ENCODE data around the gene MPPE1.
A peak's percentile ranks its signal among the peaks of the same experiment; 100 is the strongest.
"Not testable (repeated sequence)": the region's sequence is repeated elsewhere in the genome, so short reads cannot be mapped to it uniquely, and the experiment has no call there.

Gene MPPE1

DNA sequence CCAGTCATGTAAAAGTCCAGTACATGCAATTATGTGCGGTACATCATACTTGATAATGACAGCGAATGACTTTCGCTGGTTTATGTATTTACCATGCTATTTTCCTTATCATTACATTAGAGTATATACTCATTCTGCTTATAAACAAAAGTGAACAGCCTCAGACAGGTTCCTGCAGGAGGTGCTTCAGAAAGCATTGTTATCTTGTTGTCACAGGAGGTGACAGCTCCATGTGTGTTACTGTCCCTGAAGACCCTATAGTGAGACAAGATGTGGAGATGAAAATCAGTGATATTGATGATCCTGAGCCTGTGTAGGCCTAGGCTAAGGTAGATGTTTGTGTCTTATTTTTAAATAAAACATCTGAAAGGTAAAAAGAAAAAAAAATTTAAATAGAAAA, 15.3 kb upstream of the MPPE1 start:
- no peak for DNase-seq

DNA sequence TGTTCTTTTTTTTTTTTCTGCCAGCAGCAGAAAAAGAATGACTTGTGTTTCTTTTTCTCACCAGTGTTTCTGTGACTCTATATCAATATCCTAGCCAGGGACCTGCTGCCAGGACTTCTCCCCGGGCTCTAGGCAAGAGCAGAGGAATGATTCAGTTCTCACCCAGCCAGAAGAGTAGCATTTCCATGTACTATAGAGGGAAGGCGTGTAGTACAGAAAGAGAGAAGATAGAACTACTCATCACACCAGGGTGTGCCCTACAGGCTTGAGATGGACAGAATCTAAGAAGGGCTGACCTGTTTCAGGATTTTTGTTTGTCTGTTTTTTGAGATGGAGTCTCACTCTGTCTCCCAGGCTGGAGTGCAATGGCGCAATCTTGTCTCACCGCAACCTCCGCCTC, 11.4 kb upstream of the MPPE1 start:
- not testable (repeated sequence) for DNase-seq

DNA sequence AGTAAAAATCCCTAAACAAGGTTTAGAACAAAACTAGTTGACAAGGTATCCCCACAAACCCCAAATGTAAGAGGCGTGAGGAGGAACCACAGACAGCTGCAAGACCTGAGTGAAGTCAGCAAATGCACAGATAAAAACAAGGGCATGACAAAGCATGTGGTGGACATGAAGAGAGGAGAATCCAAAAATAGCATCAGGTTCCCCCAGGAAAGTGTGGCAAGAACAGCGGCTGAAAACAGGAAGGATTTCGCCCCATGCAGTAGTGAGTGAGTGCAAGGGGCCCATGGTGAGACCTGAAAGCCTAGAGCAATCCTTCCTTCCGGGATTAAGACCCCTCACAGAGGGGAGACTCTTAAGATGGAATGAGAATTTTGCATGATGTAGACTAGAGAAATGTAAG, 8.8 kb upstream of the MPPE1 start:
- DNase-seq, result peak; percentile 57

DNA sequence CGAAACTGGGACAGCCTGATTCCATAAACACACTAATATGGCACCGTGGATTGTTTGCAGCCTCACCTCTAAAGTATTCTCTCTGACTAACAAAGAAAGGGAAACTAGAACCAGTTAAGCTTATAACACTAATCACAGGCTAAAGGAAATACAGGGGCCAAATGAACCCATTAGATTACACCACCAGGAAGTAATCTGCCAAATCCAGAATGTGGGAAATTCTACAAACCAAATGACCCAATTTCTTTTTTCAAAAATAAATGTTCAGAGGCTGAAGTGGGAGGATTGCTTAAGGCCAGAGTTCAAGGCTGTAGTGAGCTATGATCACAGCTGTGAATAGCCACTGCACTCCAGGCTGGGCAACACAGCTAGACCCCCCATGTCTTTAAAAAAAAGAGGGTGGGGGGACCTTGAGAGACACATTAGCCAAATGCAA, 1.5 kb upstream of the MPPE1 start:
- DNase-seq, result peak; percentile 52

DNA sequence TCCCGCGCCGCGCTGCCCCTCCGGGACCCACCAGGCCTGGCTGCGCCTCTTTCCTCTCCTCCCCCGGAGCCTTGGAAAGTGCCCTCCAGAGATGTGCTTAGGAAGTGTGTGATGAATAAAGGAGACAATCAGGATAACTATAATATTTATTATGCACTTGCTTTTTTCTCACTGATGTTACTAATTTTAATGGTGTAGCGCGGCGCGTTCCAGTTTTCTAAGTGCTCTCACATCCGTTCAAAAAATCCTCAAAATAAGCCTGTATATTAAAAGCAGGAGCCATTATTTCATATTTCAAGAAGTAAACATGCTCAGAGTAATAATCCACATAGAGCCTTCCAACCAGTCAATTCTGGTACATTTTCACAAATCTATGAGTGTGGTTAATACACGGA, 941 bp upstream of the MPPE1 start:
- peak; percentile 52 for DNase-seq

DNA sequence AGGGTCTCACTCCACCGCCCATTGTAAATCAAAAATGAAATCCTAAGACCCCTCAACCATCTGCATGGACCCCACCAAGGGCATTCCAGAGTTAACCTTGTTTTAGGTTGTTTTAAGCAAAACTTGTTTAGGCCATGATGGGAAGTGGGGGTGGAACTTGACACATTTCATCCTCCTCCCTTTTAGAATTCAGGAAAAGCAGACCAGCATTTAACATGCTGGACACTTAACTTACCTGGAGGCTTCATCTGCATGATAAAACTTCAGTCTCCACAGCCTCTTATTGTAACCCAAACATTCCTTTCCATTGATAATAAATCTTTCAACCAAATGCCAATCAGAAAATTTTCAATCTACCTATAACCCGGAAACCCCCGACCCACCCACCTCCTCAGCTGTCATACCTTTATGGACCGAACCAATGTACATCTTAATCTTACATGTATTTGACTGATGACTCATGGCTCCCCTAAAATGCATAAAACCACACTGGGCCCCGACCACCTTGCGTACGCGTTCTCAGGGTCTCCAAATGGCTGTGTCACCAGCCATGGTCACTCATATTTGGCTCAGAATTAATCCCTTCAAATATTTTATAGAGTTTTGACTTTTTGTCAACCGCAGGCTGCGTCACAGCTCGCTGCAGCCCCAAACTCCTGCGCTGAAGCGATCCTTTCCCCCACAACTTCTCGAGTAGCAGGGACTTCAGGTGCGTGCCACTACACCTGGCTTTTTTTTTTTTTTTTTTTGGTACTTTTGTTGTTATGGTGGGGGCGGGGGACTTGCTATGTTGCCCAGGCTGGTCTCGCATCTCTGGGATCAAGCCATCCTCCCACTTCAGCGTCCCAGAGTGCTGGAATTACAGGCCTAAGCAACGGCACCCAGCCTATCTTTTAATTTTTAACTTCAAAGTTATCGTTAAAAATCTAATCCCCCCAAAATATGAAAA, 917 bp downstream of the MPPE1 start:
- DNase-seq, result no peak

DNA sequence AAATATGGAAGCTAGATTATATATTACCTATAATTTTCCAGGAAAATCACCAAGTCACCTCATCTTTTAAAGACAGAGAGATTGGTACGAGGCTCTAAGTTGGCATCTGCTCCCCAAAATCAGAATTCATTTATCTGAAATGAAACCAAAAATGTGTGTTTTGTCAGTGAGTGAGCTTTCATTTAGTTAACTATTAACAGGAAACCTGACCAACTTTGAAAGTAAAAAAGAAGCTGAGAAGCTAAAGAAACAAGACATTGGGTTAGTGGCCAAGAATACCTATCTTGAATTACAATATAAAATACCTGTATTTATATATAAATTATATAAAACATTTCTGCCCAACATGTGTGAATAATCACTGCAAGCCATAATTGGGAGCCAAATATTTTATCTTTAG, 1.9 kb downstream of the MPPE1 start:
- DNase-seq, result no peak

DNA sequence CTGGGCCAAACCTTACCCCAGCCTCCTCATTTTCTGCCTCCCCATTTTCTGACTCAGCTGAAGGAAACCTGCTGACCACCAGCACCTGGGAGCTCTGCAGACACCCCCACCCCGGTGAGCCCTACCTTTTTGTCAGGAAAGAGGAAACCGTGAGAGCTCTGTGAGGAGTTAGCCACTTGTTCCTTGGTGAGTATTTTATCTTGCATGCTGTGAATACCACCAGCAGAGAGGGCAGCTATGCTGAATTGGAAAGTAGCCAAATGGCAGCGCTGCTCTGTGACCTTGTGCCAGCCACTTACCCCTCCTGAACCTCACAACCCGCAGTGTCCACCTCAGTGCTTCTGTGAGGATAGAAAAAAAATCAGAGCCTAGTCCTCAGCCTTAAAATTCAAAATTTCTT, 2.5 kb downstream of the MPPE1 start:
- no peak for DNase-seq

DNA sequence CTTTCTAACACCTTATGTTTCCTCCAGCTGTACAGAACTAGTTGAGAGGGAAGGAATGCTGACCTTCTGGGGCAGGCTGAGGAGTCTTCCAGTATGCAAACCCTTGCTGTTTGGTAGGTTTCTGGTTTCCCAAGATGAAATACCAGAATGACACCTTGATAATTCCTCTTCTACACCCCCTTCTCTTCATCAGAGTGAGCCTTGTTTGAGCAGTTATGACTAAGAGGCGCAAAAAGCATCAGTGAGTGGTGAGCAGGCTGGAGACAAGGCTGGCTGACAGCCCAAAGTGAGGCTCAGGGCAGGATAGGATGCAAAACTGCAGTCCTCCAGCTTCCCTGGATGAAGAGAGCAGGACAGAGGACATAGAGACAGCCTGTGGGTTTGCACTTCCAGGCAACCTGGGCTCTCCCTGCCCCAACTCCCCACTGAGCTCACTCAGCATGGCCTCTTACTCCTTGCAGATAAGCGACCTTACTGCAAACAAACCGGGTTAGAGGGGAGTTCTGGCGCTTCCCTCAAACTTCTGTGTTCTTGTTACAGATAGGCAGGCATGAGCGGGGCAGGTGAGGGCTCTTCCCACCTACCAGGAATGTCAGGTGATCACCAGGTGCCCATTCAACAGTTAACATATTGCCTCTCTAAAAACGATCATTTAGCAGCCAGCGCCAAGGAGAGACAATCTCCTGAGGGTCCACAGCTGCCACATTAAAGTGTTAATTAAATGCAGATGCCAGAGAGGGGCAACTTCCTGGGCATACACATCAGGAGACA, 5.4 kb downstream of the MPPE1 start:
- DNase-seq, result no peak

DNA sequence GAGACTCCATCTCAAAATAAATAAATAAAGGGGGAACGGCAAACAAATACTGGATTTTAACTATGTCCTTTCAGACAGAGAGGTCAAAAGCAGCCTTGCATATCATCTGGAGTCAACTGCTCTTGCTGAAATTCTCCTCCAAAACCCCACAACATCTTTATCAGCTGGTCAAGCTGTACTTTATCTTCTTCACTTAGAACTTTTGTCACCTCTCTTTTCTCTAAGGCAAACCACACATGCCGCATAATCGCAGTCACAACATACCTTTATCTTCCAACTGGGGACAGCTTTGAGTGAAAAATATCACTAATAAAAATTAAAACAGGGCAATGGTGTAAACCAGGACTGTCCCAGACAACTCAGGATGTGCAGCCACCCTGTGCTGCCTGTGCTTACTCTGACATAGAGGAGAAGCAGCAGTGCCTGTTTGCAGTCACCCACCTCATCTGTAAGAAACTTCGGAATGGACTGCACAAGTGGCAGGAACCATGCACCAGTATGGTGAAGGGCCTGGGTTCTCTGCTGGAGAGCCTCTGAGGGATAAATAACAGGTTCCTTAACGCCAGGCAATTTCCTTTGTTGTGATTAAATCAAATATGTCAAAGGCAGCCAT, 6.2 kb downstream of the MPPE1 start:
- DNase-seq, result peak; percentile 81

DNA sequence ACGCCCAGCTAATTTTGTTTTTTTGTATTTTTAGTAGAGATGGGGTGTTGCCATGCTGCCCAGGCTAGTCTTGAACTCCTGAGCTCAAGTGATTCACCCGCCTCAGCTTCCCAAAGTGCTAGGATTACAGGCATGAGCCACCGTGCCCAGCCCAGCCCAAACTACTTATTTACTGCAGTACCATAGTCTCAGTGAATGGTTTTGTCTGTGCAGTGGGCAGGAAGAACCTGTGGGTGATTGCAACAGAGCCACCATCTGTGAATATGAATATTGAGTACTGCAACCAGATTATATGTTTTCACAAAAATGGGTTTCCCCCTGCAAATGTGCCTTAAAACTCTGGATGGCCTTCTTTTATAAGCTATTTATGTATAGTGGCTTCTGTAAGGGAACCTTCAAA, 9.1 kb downstream of the MPPE1 start:
- no peak for DNase-seq

DNA sequence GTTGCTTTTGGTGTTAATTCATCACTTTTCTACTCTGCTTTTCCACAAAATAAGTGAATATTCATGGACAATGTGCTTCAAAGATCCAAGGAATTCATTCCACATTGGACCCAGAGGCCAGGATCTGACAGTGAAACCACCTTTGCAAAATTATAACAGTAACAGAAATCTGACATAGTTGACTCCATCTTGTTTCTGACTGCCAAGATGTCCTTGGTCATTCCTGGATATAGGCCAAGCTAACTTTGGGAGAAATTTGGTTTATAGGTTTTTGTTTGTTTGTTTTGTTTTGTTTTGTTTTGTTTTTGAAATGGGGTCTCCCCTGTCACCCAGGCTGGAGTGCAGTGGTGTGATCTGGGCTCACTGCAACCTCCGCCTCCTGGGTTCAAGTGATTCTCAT, 10.3 kb downstream of the MPPE1 start:
- no peak for DNase-seq

DNA sequence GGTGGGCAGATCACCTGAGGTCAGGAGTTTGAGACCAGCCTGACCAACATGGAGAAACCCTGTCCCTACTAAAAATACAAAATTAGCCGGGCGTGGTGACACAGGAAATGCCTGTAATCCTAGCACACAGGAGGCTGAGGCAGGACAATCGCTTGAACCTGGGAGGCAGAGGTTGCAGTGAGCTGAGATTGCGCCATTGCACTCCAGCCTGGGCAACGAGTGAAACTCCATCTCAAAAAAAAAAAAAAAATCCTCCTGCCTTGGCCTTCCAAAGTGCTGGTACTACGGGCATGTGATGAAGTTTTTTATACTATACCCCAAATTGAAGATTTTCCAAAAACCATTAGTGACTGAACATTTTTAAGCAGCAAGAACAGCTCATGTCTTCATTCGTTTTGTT, 15.7 kb downstream of the MPPE1 start:
- DNase-seq, result not testable (repeated sequence)

DNA sequence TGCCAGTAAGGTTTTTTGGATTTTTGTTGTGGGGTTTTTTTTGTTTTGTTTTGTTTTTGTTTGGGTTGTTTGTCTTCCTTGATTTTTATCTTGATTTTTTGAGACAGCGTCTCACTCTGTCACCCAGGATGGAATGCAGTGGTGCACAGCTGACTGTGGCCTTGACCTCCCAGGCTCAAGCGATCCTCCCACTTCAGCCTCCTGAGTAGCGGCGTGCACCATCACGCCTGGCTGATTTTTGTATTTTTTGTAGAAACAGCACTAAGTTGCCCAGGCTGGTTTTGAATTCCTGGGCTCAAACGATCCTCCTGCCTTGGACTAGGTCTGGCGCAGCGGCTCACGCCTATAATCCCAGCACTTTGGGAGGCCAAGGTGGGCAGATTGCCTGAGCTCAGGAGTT, 16.4 kb downstream of the MPPE1 start:
- no peak for DNase-seq

DNA sequence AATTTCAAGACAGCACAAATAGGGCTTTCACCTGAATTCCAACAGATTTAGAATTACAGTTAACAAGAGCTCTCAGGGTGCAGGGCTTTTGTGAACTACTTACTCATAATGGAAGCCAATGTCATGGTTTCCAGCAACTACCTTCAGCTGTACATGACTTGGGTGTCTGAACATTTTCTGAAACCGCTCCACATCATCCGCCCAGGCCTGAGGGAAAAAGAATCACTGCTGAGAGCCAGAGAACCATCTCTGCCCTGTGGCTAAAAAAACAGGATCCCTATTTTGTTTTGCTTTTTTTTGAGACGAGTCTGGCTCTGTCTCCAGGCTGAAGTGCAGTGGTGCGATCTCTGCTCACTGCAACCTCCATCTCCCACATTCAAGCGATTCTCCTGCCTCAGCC, 18.8 kb downstream of the MPPE1 start:
- no peak for DNase-seq

DNA sequence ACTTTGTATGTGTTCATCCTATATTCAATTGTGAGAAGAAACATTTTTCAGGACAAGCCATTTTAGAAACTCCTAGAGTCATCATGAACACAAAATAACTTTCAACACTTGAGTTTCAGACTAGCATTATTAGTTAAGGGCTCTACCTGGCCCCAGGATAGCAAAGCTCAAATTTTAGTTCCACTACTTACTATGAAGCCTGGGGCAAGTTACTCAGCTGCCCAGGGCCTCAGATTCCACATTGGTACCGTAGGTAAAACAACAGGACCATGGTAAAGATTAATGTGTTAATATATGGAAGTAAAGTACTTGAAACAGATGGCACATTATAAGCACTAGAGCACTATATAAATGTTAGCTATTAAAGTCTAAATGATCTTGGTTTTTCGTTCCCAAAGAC, 19.4 kb downstream of the MPPE1 start:
- no peak for DNase-seq

DNA sequence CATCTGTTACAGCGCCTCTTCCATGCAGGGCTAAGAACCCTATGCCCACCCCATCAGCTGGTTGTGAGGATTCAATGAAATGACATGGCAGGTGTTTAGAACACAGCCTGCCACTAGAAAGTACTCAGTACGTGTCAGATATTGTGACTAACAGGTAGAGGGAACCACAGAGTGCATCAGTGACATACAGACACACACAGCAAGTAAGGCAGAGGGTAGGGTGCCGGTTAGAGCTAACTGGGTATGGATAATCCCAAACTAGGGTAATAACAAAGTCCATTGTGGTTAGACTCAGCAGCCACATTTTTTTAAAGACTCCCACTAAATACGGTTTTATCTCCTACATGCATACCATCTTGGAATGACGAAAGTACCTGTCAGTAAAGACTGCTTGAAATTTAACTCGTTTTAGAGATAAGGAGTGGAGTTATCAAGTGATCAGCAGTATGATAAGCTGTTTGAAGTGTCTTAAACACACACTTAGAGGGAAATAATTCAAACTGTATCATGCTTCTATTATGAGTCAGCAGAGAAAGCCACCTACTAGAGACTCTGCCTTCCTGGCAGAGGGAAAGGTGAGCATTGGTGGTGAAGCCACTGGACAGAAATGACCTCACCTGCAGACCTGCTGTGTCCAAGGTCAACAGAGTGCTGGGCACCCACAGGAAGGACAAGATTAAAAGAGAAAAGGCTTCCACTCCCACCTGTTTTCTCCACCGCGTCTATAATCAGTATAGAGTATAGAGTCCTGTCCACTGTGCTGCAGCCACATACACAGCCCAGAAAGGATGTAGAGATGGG, 20.6 kb downstream of the MPPE1 start:
- no peak for DNase-seq

DNA sequence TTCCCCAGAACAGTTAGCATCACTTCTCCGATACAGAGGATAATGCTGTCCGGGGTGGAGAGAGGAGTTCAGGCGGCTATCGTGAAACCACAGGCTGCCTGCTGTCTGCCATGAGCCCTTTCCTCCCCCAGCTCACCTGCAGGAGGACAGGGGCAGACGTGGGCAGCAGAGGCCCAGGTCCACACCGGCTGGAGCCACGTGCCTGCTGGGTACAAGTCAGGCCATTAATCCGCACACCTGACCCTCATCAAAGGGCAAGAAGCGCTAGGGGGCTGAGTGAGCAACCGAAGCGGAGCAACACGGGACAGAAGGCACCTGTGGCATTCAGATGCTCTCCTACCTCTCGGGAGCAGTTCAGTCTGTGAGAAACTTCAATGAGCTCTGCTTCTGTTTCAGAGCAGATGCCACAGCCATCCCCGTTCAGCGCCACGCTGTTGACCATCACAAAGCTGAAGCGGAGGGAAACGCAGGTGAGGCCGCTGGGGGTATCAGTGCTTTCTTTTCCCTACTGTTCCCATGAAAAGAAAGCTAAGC, 21.5 kb downstream of the MPPE1 start:
- no peak for DNase-seq

DNA sequence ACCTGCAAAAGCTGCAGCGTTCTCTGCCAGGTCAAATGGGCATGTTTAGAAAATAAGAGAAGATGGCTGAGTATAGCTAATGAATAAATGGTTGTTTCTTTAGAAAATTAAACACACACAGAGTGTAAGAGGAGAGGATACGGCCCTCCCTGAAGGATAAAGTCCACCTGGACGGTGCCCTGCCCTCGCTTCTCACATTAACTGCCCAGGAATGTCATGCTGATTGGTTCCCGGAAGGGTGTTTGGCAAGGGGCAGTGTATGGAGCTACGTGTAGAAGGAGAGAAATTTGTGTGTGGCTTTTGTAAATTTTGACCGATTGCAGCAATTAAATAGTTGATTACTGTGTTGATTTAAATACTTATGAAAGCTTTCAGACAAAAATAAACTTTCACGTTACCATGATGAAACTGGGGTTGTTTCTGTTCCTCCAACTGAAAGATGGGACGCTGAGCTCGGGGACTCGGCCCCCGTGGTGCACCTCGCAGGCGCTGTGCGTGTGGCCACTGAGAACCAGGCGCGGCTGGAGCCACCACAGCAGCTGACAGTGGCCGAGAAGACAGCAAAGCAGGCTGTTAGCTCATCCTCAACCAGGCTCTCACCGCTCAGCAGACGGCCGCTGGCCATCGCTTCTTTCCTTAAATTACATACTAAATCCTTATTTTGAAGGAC, 22.7 kb downstream of the MPPE1 start:
- no peak for DNase-seq

DNA sequence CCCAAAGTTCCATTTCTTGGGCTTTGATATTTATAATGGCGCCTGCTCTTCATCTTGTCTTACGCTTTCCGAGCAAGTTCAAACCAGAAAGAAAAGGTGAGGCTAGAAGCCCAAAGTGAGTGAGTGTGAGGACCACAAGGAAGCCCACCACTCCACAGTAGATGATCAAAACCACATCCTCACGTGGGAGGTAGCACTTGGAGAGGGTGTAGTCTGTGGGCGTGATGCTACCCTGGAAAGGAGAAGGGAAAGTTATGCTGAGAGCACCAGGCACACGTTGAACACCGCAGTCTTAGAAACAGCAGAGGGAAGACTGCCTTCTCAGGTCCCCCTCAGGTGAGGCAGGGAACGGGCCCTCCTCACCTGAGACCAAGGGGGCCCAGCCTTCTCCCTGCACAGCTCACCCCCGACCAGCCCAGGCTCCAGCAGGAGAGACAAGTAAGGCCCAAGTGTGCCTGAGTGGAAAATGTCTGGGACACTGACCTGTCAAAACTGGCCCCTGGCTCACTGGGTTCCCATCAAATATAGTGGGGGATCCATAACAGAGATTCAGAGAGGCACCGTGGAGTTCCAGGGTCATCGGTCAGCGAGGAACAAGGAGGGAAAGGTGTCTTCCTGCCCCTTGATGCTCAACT, 23.6 kb downstream of the MPPE1 start:
- DNase-seq, result no peak

DNA sequence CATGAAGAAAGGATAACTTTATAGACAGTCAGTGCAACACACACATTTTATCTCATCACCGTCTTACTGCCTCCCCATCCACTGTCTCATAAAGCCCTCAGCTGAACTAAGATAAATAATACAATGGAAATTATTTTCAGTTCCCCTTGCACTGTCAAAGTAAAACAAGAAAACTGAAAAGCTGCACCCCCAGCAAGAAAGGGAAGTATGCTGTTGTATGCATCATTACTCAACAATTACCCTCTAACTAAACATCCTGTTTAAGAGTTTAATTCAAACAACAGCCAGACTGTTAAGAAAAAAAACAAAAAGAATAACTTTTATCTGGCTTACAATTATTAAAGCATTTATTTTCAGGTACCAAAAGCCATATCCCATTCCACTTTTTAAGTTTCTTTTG, 25.0 kb downstream of the MPPE1 start:
- peak; percentile 54 for DNase-seq

DNA sequence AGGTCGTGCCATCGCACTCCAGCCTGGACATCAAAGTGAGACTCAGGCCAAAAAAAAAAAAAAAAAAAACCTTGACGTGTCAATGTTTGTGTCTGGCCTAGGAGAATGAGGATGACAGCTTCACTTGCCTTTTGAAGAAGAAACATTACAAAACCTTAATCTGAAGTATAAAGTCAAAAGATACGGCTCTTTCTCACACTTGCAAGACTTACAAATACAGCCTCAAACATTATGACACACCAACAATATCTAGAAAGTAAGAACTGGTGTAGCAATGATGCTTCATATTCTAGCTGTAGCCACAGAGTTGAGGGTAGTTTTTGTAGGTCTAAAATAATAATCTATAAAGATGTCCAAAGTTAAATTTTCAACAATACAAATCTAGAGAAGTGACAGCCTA, 25.5 kb downstream of the MPPE1 start:
- no peak for DNase-seq

Data from hematopoietic multipotent progenitor cell treated with erythropoietin and hydrocortisone succinate and interleukin-3 and kit ligand, for 6 days (in vitro differentiated cells).